HG03354 (cell line): ENCODE data around the gene SULT1B1.

Source experiments
- ATAC-seq: cut with Tn5 transposase; IDR thresholded peaks from one replicate; pipeline ENCODE4 v1.9.1; 2021; ENCODE audit warnings: mild to moderate bottlenecking; ENCODE audit not compliant: unreplicated experiment, poor library complexity, severe bottlenecking

The SULT1B1 gene

DNA sequence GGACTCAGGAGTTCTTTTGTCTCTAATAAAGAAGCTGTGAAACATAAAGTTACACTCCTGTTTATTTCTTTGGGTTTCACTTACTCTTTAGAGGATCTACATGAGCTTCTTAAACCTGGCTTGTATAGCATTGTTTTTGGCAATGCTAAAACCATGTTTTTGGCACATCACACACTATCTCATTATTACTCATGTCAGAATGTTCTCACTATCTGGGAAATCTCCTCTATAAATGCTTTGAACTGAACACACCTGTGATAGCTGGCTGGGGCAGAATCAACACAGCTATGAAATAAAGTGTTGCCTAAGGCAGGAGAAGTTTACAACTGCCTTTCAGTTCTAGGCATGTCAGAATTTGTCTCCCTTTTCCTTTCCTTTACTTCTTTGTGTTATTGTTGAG, 52.6 kb downstream of the SULT1B1 start:
- no peak for ATAC-seq

DNA sequence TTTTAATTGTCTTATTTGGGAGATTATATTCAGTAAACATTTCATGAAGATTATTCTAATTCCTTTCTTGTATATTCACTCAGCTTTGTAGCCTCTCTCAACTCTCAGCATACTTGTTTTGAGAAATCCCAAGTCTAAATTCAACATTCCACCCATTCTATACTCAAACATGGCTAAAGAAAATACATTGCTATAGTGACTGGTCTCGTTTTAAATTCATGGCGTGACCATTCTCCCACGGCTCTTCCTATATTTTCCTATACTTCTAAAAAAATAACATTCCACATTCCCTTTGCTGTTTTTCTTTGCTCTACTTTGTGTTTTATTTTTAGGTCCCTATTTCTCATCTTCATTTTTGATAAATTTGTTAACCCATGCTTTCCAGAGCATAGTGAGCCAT, 58.2 kb downstream of the SULT1B1 start:
- ATAC-seq: no peak

DNA sequence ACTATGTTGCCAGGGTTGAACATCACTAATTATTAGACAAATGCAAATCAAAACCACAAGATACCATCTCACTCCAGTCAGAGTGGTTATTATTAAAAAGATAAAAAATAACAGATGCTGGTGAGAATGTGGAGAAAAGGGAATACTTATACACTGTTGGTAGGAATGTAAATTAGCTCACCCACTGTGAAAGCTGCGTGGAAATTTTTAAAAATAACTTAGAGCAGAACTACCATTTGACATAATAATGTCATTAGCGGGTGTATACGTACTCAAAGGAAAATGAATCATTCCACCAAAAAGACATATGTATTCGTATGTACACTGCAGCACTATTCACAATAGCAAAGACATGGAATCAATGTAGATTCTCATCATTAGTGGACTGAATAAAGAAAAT, 58.7 kb downstream of the SULT1B1 start:
- ATAC-seq: no peak

DNA sequence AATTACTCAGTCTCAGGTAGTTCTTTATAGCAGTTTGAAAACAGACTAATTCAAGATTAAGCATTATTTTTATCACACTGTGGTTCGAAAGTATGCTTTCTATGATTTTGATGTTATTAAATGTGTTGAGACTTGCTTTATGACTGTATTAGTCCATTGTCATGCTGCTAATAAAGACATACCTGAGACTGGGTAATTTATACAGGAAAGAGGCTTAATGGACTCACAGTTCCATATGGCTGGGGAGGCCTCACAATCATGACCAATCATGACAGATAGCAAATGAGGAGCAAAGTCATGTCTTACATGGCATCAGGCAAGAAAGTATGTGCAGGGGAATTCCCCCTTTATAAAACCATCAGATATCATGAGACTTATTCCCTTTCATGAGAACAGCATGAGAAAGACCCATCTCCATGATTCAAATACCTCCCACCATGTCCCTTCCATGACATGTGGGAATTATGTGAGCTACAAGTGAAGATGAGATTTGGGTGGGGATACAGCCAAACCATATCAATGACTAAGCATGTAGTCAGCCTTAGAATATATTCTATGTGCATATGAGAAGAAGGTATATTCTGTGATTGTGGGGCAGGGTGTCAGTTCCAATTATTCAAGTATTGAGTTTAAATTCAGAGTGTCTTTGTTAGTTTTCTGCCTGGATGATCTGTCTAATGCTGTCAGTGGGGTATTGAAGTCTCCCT, 62.7 kb downstream of the SULT1B1 start:
- no peak for ATAC-seq

DNA sequence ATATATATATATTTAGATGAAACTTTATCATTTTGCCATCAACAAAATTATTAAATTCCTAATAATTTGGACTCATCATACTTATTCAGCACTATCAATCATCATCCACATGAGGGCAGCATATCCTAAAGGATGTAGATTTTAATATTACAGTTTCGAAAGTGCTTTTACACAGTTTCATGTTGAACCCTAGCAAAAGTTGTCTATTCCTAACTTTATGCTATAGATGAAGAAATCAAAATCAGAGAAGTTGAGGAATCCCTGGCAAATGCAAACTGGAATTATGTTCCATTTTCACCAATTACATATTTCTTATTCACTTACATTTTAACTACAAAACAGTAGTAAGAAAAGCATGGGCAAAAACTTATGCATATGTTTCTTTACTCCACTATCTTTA, 70.8 kb downstream of the SULT1B1 start:
- ATAC-seq: peak; percentile 71

DNA sequence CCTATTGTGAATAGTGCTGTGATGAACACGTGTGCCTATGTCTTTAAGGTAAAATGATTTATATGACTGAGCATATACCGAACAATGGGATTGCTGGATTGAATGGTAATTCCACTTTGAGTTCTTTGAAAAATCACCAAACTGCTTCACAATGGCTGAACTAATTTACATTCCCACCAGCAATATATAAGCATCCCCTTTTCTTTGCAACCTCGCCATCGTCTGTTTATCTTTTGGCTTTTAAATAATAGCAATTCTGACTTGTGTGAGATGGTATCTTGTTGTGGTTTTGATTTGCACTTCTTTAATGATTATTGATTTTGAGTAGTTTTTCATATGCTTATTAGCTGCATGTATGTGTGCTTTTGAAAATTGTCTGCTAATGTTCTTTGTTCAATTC, 75.6 kb downstream of the SULT1B1 start:
- no peak for ATAC-seq
